SK-N-SH (cell line): ENCODE measurements around the gene TOM1L2. TPM values are rescaled to one million over a fixed set of nuclear protein-coding genes. Genes with fewer than 3 reads are reported as not detected.
A peak's percentile ranks its signal among the peaks of the same experiment; 100 is the strongest.

Source experiments
- CTCF ChIA-PET: fragments of 300-600, 350-600 bp; formaldehyde crosslinking; extraction: SDS; loops from one replicate; lab custom pipeline; 2021; lab: Yijun Ruan, JAX
- POLR2A ChIA-PET: fragments of 350-600 bp; sonication (Branson Sonifier 250); formaldehyde crosslinking; extraction: SDS; loops from one replicate; lab custom pipeline; 2020; ENCODE audit warnings: antibody characterized with exemption, inconsistent platforms; lab: Yijun Ruan, JAX
- DNase-seq: peaks from one replicate; pipeline ENCODE4 v3.0.0; 2012
- H2AFZ ChIP-seq: fragments of 200-600 bp; sonication (generic); 2 replicates; pipeline ENCODE4 v1.8.1; 2016; ENCODE audit warnings: antibody characterized with exemption, mild to moderate bottlenecking, low read depth
- H3F3A ChIP-seq: fragments of 200-600 bp; sonication (generic); replicated peaks from 2 replicates; pipeline ENCODE3; 2016; ENCODE audit warnings: antibody characterized with exemption, mild to moderate bottlenecking; ENCODE audit not compliant: insufficient read depth
- H3K27ac ChIP-seq, 2 experiments: fragments of 200-500 bp in 1 of 2; fragments of 200-600 bp in 1 of 2; sonication (Bioruptor generic) in 1 of 2; sonication (generic), shearing (Covaris generic) in 1 of 2; 2 replicates each; pipeline versions ENCODE4 v1.5.1 to v1.6.1; 2014 to 2016; ENCODE audit warnings: low read depth in 2 of 2, inconsistent platforms in 1 of 2, low read length in 1 of 2, mild to moderate bottlenecking in 1 of 2, mixed read lengths in 1 of 2
- H3K27me3 ChIP-seq: fragments of 200-600 bp; sonication (generic), shearing (Covaris generic); 2 replicates; pipeline ENCODE4 v1.6.1; 2016; ENCODE audit warnings: mixed run types; ENCODE audit not compliant: insufficient read depth
- H3K36me3 ChIP-seq, 2 experiments: fragments of 200-500 bp in 1 of 2; fragments of 200-600 bp in 1 of 2; sonication (Bioruptor generic) in 1 of 2; sonication (generic) in 1 of 2; replicated peaks in 1 of 2; 2 replicates each; pipeline versions ENCODE3 to v1.5.1; 2014 to 2016; ENCODE audit warnings: low read length in 1 of 2, mild to moderate bottlenecking in 1 of 2; ENCODE audit not compliant: insufficient read depth in 2 of 2, control insufficient read depth in 1 of 2
- H3K4me1 ChIP-seq, 2 experiments: fragments of 200-500 bp in 1 of 2; fragments of 200-600 bp in 1 of 2; sonication (Bioruptor generic) in 1 of 2; sonication (generic), shearing (Covaris generic) in 1 of 2; 2 replicates each; pipeline versions ENCODE4 v1.5.1 to v1.6.1; 2014 to 2016; ENCODE audit warnings: low read depth in 1 of 2, low read length in 1 of 2, mixed run types in 1 of 2; ENCODE audit not compliant: insufficient read depth in 2 of 2, control insufficient read depth in 1 of 2
- H3K4me2 ChIP-seq: fragments of 200-600 bp; sonication (generic), shearing (Covaris generic); 2 replicates; pipeline ENCODE4 v1.6.1; 2017; ENCODE audit warnings: mixed run types
- H3K4me3 ChIP-seq, 2 experiments: fragments of 200-500 bp in 1 of 2; fragments of 200-600 bp in 1 of 2; sonication (Bioruptor generic) in 1 of 2; sonication (generic), shearing (Covaris generic) in 1 of 2; 2 replicates each; pipeline versions ENCODE4 v1.5.1 to v1.8.1; 2014 to 2016; ENCODE audit warnings: low read depth in 2 of 2, inconsistent platforms in 1 of 2, low read length in 1 of 2, mild to moderate bottlenecking in 1 of 2, mixed read lengths in 1 of 2, moderate library complexity in 1 of 2
- H3K79me2 ChIP-seq: fragments of 200-600 bp; sonication (generic); 2 replicates; pipeline ENCODE4 v1.8.1; 2017; ENCODE audit warnings: mild to moderate bottlenecking; ENCODE audit not compliant: insufficient read depth
- H3K9ac ChIP-seq: fragments of 200-600 bp; sonication (generic); 2 replicates; pipeline ENCODE4 v1.6.1; 2017; ENCODE audit warnings: mixed run types
- H3K9me2 ChIP-seq: fragments of 200-600 bp; sonication (generic); 2 replicates; pipeline ENCODE4 v1.6.1; 2017; ENCODE audit warnings: mixed run types
- H3K9me3 ChIP-seq: fragments of 200-600 bp; sonication (generic); 2 replicates; pipeline ENCODE4 v1.6.1; 2017; ENCODE audit warnings: mixed run types, mild to moderate bottlenecking, moderate library complexity
- H4K20me1 ChIP-seq: fragments of 200-600 bp; sonication (generic); 2 replicates; pipeline ENCODE4 v1.6.1; 2017; ENCODE audit warnings: mild to moderate bottlenecking, mixed run types; ENCODE audit not compliant: insufficient read depth
- CHD2 ChIP-seq: fragments of 150-350 bp; IDR thresholded peaks from 2 replicates; pipeline ENCODE4 v1.6.1; 2018; ENCODE audit warnings: low read length; ENCODE audit not compliant: partially characterized antibody
- CTCF ChIP-seq: fragments of 200-600 bp; sonication (generic); IDR thresholded peaks from 2 replicates; pipeline ENCODE4 v1.6.1; 2017; ENCODE audit warnings: antibody characterized with exemption, mild to moderate bottlenecking, moderate library complexity
- ELF1 ChIP-seq: IDR thresholded peaks from 2 replicates; pipeline ENCODE4 v1.4.0; 2012
- EP300 ChIP-seq, 2 experiments: IDR thresholded peaks; 2 replicates each; pipeline versions ENCODE4 v1.4.0 to v1.6.1; 2012; ENCODE audit warnings: borderline replicate concordance in 1 of 2, low read depth in 1 of 2, low read length in 1 of 2
- EZH2phosphoT487 ChIP-seq: fragments of 200-600 bp; sonication (generic); IDR thresholded peaks from 2 replicates; pipeline ENCODE4 v1.6.1; 2017; ENCODE audit warnings: low read depth, mixed run types, mild to moderate bottlenecking, antibody characterized with exemption, moderate library complexity, borderline replicate concordance
- FOSL2 ChIP-seq: IDR thresholded peaks from 2 replicates; pipeline ENCODE4 v1.4.0; 2012; ENCODE audit warnings: low read depth, mild to moderate bottlenecking, moderate library complexity, borderline replicate concordance
- FOXJ3 ChIP-seq: sonication (generic); formaldehyde crosslinking; IDR thresholded peaks from 2 replicates; pipeline ENCODE4 v1.5.1; 2020; ENCODE audit warnings: mild to moderate bottlenecking, missing genetic modification reagents
- FOXM1 ChIP-seq: IDR thresholded peaks from 2 replicates; pipeline ENCODE4 v1.4.0; 2012; ENCODE audit warnings: low read depth, mild to moderate bottlenecking
- GABPA ChIP-seq: IDR thresholded peaks from 2 replicates; pipeline ENCODE4 v1.4.0; 2012; ENCODE audit warnings: low read depth, mild to moderate bottlenecking
- GATA2 ChIP-seq: sonication (generic); formaldehyde crosslinking; IDR thresholded peaks from 2 replicates; pipeline ENCODE4 v1.5.0; 2020; ENCODE audit warnings: mild to moderate bottlenecking, missing genetic modification reagents
- POLR2AphosphoS5 ChIP-seq: IDR thresholded peaks from 2 replicates; pipeline ENCODE4 v1.6.1; 2012; ENCODE audit warnings: low read depth, low read length
- RAD21 ChIP-seq: IDR thresholded peaks from 2 replicates; pipeline ENCODE4 v1.6.1; 2012; ENCODE audit warnings: mild to moderate bottlenecking, low read length
- RCOR1 ChIP-seq: fragments of 150-350 bp; IDR thresholded peaks from 2 replicates; pipeline ENCODE4 v1.6.1; 2017; ENCODE audit warnings: antibody characterized with exemption, low read length
- SIN3A ChIP-seq: IDR thresholded peaks from 2 replicates; pipeline ENCODE4 v1.6.1; 2012; ENCODE audit warnings: low read depth, mild to moderate bottlenecking, low read length, moderate library complexity, borderline replicate concordance
- SMC3 ChIP-seq: IDR thresholded peaks from 2 replicates; pipeline ENCODE4 v1.6.1; 2012; ENCODE audit warnings: low read depth, low read length, improper control_type of control experiment
- TCF12 ChIP-seq: IDR thresholded peaks from 2 replicates; pipeline ENCODE4 v1.4.0; 2012
- USF2 ChIP-seq: fragments of 150-350 bp; IDR thresholded peaks from 2 replicates; pipeline ENCODE4 v1.6.1; 2017; ENCODE audit warnings: antibody characterized with exemption, low read length, low read depth, borderline replicate concordance
- WGBS: methylation state at CpG from one replicate; pipeline ENCODE4 v1.1.6; 2017; ENCODE audit warnings: low lambda C conversion rate; 5-methylcytosine and 5-hydroxymethylcytosine counted together
- polyA plus RNA-seq, 3 experiments: library from polyadenylated mRNA; depleted of rRNA; stranded (reverse); fragments of >200 nt; gene quantifications; 2 replicates each; pipeline ENCODE4 v1.2.3, GENCODE V29; 2012
- TF ChIP-seq, protein P1 (sequence below): IDR thresholded peaks from 2 replicates; pipeline ENCODE4 v1.4.0; 2012; ENCODE audit warnings: low read depth
- TF ChIP-seq, protein P2 (sequence below): IDR thresholded peaks from 2 replicates; pipeline ENCODE4 v1.6.1; 2012; ENCODE audit warnings: mild to moderate bottlenecking, low read depth, low read length, moderate library complexity

The TOM1L2 gene
- polyA plus RNA-seq, 1 of the 3 experiments (the other 2 are of a cell fraction) = 85.4 TPM

- no peaks in the 10 kb centered on the region for H3K79me2 ChIP-seq
- no peaks in the 10 kb centered on the region for H3F3A ChIP-seq
- DNase-seq = no peak
- TF ChIP-seq FOSL2 = no peak
- no peak for TF ChIP-seq FOXM1
- TF ChIP-seq SMC3 = no peak
- TF ChIP-seq ELF1 = no peak
- TF ChIP-seq, protein P1, sequence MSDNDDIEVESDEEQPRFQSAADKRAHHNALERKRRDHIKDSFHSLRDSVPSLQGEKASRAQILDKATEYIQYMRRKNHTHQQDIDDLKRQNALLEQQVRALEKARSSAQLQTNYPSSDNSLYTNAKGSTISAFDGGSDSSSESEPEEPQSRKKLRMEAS = no peak
- TF ChIP-seq TCF12 = no peak
- no peak for TF ChIP-seq SIN3A
- TF ChIP-seq GATA2 (CRISPR knock-in tag) = no peak
- TF ChIP-seq EP300 (IDR thresholded peaks at IDR 0.05; ENCODE audit: borderline replicate concordance in 1 of 2, low read depth in 1 of 2, low read length in 1 of 2) = no peak
- TF ChIP-seq, all 33 proteins: peak for 0
- POLR2A ChIA-PET = interaction anchor here (1.0 to 1.2 kb wide), 2 partner anchors 25 to 179 kb away, joined by 3 read pairs; no protein-coding TSS in a partner anchor
- Histone ChIP-seq H4K20me1 (no peaks in the 10 kb centered on the region), H2AFZ (no peak overlapping the region), H3K9me2 (no peaks in the 10 kb centered on the region), H3K36me3 (peaks cover 5 to 31% of the 10 kb centered on the region in 2 experiments), H3K4me2 (no peak overlapping the region), H3K27ac (no peak overlapping the region), H3K4me1 (peaks cover 0 to 41% of the 10 kb centered on the region in 2 experiments; a peak in 1 of 4 replicates), H3K27me3 (no peaks in the 10 kb centered on the region), H3K4me3 (no peak overlapping the region), H3K9me3 (no peaks in the 10 kb centered on the region), H3K9ac (no peak overlapping the region)
- 73% methylated on average over 5 of the region's 5 CpGs for WGBS
- CTCF ChIA-PET = interaction anchor here (0.5 to 6.7 kb wide), 37 partner anchors 8 to 195 kb away, joined by 3 to 72 read pairs (median 6); partner anchors contain the start of gene RAI1
Measured at GRCh38 chr17:17860766-17861107, 111.5 kb downstream of the TOM1L2 start.

- Histone ChIP-seq H3F3A (no peaks in the 10 kb centered on the region), H3K9me2 (no peaks in the 10 kb centered on the region), H3K79me2 (no peaks in the 10 kb centered on the region), H4K20me1 (no peaks in the 10 kb centered on the region), H3K27me3 (no peaks in the 10 kb centered on the region), H3K4me3 (no peak overlapping the region; a peak in 1 of 4 replicates), H3K9ac (no peak overlapping the region), H2AFZ (no peak overlapping the region), H3K36me3 (peaks cover 5 to 34% of the 10 kb centered on the region in 2 experiments), H3K4me2 (no peak overlapping the region), H3K4me1 (peaks cover 0 to 47% of the 10 kb centered on the region in 2 experiments; a peak in 1 of 4 replicates), H3K9me3 (no peaks in the 10 kb centered on the region), H3K27ac (no peak overlapping the region; a peak in 1 of 4 replicates)
- CTCF ChIA-PET = interaction anchor here (0.5 to 6.7 kb wide), 41 partner anchors 9 to 195 kb away, joined by 3 to 72 read pairs (median 6); partner anchors contain the start of gene RAI1
- POLR2A ChIA-PET = interaction anchor here (0.6 to 1.2 kb wide), 3 partner anchors 24 to 178 kb away, joined by 3 read pairs; no protein-coding TSS in a partner anchor
- DNase-seq = peak; percentile 84
- WGBS = 59% methylated on average over 7 of the region's 9 CpGs
- TF ChIP-seq CTCF (peak; percentile 92), SIN3A (no peak), POLR2AphosphoS5 (no peak), CHD2 (no peak), RCOR1 (no peak), EZH2phosphoT487 (no peak), FOXM1 (no peak), FOXJ3 (CRISPR knock-in tag) (no peak), SMC3 (peak; percentile 97), USF2 (no peak), RAD21 (peak; percentile 95), GABPA (no peak), ELF1 (no peak), FOSL2 (no peak)
- TF ChIP-seq, protein P2, sequence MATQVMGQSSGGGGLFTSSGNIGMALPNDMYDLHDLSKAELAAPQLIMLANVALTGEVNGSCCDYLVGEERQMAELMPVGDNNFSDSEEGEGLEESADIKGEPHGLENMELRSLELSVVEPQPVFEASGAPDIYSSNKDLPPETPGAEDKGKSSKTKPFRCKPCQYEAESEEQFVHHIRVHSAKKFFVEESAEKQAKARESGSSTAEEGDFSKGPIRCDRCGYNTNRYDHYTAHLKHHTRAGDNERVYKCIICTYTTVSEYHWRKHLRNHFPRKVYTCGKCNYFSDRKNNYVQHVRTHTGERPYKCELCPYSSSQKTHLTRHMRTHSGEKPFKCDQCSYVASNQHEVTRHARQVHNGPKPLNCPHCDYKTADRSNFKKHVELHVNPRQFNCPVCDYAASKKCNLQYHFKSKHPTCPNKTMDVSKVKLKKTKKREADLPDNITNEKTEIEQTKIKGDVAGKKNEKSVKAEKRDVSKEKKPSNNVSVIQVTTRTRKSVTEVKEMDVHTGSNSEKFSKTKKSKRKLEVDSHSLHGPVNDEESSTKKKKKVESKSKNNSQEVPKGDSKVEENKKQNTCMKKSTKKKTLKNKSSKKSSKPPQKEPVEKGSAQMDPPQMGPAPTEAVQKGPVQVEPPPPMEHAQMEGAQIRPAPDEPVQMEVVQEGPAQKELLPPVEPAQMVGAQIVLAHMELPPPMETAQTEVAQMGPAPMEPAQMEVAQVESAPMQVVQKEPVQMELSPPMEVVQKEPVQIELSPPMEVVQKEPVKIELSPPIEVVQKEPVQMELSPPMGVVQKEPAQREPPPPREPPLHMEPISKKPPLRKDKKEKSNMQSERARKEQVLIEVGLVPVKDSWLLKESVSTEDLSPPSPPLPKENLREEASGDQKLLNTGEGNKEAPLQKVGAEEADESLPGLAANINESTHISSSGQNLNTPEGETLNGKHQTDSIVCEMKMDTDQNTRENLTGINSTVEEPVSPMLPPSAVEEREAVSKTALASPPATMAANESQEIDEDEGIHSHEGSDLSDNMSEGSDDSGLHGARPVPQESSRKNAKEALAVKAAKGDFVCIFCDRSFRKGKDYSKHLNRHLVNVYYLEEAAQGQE = no peak
Measured at GRCh38 chr17:17859909-17860765, 112.1 kb downstream of the TOM1L2 start.
